Left cardiac atrium (tissue), 4 donors: ENCODE data around the gene CPLANE2. TPM values are rescaled to one million over a fixed set of nuclear protein-coding genes. Genes with fewer than 3 reads are reported as not detected.
"Not testable (repeated sequence)": the region's sequence is repeated elsewhere in the genome, so short reads cannot be mapped to it uniquely, and the experiment has no call there.

Experiments
- ATAC-seq, 2 donors: fragments of 200-7000 bp; cut with Tn5 transposase; one replicate each; pipeline ENCODE4 v1.9.1; 2020; ENCODE audit warnings: mild to moderate bottlenecking in 2 of 2, moderate library complexity in 2 of 2
- DNase-seq: peaks from one replicate; pipeline ENCODE4 v3.0.0-alpha.2; 2020
- intact Hi-C, 2 donors: fragments of 100-400 bp; cut with DNase I; formaldehyde crosslinking; loops; one replicate each; pipeline versions ENCODE4 v1.14.1 to v1.15.1; 2022 to 2023
- long read RNA-seq: library from polyadenylated mRNA; unstranded; transcript quantifications from one replicate; pipeline ENCODE4 v2.0.0, GENCODE V29; 2021
- total RNA-seq, 2 donors: library from RNA; stranded (reverse); fragmentation: NEBNext Ultra II Directional; extraction: Animal tissue kit (Norgen Biotek cat#: 25700); gene quantifications; one replicate each; pipeline ENCODE4 v1.2.1, GENCODE V29; 2021
- donor health status: DM: no; HTN: yes; CAD: no.
- donor health status: DM: no; HTN: yes; CAD: no; lungs with severe emphysema.
- donor health status: DM: yes; HTN: yes; CAD: no.
- donor health status: Dilated cardiomyopathy.

Gene CPLANE2, protein sequence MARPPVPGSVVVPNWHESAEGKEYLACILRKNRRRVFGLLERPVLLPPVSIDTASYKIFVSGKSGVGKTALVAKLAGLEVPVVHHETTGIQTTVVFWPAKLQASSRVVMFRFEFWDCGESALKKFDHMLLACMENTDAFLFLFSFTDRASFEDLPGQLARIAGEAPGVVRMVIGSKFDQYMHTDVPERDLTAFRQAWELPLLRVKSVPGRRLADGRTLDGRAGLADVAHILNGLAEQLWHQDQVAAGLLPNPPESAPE
- total RNA-seq: 1 to 10 TPM; 4.7 to 7.2 TPM
- long read RNA-seq, partial matches to known transcripts: 0 of 4 reads
- long read RNA-seq, other reads (novel, unspliced or antisense): 0 of 4 reads

DNA sequence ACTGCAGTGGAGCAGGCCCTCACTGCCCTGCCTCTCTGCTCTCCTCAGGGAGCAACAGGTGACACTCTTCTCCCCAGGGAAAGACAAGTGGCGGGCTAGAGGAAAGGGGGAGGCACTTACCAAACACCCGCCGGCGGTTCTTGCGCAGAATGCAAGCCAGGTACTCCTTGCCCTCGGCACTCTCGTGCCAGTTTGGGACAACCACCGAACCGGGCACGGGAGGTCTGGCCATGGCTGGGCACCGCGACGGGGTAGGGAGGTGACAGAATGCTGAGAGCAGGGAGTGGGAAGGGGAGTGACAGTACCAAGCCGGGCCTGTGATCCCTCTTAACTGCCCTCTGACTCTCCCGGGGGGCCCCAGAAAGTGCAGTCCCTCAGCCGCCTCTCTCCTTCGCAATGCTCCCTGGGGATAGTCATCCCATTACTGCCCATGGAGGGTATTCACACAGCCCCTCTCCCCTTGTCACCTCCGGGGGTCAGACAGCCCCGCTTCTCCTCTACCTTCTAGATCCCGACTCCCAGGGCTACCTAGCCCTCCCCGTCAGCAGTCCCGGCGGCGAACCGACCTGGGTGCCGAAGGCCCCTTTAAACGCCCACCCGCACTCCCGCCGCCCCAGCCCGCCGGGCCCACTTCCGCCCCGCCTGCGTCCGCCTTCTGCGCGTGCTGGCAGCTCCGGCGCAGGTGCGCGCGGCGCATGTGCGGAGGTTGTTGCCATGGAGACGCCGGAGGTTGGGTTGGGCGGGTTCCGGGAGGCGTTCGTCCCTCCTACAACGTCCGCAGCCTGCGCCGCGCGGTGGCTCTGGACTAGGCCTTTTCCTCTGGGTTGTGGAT lies at the start of gene CPLANE2:
CPLANE2 (minus strand) TSS at position 673 of the 832 bp plus-strand sequence; CDS start at position 232, 441 bp downstream.
- DNase-seq (peak; percentile 96), ATAC-seq (peak; percentile 97)
- intact Hi-C loops: no loop called here

DNA sequence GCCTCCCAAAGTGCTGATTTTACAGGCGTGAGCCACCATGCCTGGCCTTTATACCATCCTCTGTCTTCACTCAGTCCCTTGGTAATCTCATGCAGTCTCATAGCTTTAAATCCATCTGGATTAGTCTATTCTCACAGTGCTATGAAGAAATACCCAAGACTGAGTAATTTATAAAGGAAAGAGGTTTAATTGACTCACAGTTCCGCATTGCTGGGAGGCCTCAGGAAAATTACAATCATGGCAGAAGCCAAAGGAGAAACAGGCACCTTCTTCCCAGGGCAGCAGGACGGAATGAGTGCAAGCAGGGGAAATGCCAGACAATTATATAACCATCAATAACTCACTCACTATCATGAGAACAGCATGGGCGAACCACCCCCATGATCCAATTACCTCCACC lies 49.1 kb upstream of the CPLANE2 start:
- DNase-seq: no peak
- no peak for ATAC-seq
- intact Hi-C loops: no loop called here

DNA sequence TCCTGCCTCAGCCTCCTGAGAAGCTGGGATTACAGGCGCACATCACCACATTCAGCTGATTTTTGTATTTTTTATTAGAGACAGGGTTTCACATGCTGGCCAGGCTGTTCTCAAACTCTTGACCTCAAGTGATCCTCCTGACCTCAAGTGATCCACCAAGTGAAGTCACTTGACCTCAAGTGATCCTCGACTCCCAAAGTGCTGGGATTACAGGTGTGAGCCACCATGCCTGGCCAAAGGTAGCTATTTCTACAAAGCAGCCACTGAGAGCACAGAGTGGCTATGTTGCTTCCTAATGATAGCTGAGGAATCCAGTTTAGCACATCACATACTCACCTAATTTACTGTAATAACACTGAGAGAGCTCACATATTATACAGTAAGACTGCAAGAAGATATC lies 44.8 kb upstream of the CPLANE2 start:
- intact Hi-C loops: no loop called here
- ATAC-seq (no peak), DNase-seq (no peak)

DNA sequence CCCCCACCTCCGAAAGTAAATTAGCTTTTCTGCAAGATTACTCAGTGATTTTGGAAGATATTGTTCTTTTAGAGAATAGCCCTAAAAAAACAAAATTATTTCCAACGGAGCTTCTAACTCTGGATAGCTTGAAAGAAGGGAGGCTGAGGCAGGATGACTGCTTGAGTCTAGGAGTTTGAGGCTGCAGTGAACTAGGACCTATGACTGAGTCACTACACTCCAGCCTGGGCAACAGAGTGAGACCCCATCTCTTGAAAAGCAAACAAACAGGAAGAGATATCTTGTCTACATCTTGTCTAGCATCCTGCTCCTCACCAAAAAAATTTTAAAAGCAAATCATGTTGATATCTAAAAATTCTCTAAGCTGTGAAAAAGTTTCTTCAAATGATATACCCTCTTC lies 42.2 kb upstream of the CPLANE2 start:
- ATAC-seq (no peak), DNase-seq (no peak)
- intact Hi-C loops: no loop called here

DNA sequence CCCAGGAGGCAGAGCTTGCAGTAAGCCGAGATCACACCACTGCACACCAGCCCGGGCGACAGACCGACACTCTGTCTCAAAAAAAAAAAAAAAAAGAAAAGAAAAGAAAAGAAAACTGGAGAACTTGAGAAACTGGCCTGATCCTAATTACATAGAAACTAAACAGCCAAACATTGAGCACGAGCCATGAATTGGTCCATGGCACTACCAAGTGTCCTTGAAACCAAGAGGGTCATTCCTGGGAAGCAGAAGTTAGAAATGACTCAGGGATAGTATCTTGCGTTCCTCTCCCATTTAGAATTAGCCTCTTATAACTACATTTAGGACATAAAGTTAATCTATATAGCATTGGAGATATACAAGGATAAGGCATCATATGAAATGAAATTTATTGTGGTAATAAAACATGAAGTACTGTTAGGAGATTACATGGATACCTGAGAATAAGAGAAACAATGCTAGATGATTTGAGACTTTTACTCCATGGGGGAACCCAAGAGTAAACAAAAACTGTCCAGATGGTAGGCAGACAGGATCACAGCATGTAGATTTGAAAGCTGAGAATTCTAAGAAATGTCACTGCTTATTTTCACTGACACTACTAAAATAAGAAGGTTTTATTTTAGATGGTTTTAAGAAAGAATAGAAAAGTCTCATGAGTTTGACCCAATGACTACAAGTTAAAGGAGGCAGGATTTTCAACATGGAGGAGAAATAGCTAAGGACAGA lies 39.5 kb upstream of the CPLANE2 start:
- DNase-seq: no peak
- no peak for ATAC-seq
- intact Hi-C loops: no loop called here

DNA sequence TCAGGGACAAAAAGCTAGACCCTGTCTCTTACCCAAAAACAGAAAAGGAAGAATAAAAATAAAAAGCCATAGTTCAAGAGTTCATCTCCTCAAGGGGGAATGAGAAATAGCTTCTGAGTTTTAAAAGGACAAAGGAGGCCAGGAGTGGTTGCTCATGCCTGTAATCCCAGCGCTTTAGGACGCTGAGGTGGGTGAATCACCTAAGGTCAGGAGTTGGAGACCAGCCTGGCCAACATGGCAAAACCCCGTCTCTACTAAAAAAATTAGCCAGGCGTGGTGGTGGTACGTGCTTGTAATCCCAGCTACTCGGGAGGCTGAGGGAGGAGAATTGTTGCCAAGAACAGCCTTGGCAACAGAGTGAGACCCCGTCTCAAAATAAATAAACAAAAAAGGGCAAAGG lies 38.6 kb upstream of the CPLANE2 start:
- ATAC-seq: no peak
- intact Hi-C loops: no loop called here
- no peak for DNase-seq

DNA sequence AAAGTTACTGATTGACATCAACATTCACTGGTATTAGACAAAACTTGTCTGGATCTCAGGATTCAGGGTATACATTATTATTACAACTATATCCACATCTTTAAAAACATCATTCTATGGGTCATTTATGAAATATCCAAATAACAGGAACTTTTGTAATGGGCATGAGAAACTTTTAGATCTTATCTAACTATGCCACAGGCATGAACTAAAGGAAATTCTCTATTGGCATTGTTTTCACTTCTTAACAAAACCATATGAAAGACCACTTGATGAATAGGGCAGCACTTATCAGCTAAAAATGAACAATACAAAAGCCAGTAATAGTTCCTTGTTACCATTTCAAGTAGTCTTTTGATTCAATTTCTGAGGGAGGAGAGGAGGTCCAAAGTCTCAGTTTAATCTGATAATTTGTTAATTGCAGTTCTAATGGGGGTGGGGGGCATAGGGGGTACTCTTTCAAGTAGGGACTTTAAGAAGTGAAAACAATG lies 30.8 kb upstream of the CPLANE2 start:
- intact Hi-C loops: no loop called here
- DNase-seq: no peak
- ATAC-seq: no peak

DNA sequence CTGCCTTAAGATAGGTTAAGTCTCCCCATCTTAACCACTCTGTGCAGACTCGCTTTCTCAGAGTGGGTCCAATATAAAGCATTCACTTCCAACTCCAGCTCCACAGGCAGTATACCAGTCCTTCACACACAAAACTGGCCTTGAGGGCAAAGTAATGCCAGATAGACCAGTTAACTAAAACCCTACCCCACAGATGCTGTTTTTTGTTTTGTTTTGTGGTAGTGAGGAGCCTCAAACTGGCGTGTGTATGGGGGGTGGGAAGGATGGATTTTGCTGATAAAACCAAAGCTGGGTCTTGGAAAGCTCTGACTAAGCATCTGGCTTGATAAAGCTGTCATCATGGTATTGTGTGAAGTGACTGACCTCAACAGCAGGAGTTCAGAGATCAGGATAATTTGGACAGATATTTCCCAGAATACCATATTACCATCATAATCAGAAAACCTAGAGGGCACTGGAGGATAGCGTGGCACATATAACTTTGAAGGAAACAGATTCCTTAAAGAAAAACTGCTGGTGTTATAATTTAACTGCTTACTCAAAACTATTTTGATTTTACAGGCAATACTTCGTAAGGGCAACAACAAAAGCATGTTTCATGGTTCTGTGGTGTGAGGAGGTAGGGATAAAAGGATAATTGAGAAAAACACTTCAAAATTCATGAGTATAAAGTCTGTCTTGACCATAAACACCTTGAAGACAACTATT lies 29.6 kb upstream of the CPLANE2 start:
- intact Hi-C loops: no loop called here
- peak; percentile 79 to 84 for ATAC-seq

DNA sequence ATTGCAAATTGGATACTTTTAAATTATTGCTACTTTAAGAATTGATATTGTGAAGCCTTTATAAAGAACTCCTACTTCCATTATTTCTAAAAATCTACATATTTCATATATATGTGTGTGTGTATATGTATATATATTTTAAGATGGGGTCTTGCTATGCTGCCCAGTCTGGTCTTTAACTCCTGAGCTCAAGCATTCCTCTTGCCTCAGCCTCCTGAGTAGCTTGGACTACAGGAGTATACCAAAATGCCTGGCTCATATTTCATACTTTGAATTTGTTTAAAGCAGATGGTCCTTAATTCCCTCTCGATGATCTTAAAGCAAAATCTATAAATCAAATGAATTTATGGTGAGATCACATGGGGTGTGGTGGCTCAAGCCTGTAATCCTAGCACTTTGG lies 25.1 kb upstream of the CPLANE2 start:
- intact Hi-C loops: no loop called here
- DNase-seq (no peak), ATAC-seq (no peak)

More for the DNA sequence above, 29.6 kb upstream of the CPLANE2 start:
- DNase-seq: no peak

DNA sequence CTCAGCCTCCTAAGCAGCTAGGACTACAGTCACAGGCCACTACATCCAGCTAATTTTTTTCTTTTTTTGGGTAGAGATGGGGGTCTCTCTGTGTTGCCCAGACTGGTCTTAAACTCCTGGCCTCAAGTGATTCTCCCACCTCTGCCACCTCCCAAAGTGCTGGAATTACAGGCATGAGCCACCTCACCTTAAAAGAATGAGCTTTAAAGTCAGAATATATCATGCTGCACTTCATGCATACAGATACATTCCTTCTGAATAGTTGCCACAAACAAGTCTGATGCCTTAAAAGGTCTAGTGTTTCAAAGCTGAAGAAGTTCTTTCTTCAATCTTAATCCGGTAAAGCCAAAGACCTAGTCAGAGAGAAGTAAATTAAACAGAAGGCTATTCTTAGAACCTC lies 23.8 kb upstream of the CPLANE2 start:
- intact Hi-C loops: no loop called here
- ATAC-seq (no peak), DNase-seq (no peak)

DNA sequence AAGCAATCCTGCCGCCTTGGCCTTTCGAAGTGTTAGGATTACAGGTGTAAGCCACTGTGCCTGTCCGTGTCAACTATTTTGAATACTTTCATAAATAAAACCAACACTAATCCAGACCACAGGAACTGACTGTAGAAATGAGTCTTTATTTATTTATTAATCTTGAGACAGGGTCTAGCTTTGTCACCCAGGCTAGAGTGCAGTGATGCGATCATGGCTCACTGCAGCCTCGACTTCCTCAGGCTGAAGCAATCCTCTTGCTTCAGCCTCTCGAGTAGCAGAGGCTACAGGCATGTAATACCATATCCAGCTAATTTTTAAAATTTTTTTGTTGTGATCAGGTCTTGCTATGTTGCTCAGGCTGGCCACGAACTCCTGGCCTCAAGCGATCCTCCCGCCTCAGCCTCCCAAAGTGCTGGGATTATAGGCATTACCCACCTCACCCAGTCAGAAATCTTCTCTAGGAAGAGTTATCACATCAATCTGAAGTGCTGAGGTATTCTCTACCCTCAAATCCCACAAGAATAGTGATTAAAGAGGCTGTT lies 21.7 kb upstream of the CPLANE2 start:
- no peak for DNase-seq
- intact Hi-C loops: no loop called here
- no peak for ATAC-seq

DNA sequence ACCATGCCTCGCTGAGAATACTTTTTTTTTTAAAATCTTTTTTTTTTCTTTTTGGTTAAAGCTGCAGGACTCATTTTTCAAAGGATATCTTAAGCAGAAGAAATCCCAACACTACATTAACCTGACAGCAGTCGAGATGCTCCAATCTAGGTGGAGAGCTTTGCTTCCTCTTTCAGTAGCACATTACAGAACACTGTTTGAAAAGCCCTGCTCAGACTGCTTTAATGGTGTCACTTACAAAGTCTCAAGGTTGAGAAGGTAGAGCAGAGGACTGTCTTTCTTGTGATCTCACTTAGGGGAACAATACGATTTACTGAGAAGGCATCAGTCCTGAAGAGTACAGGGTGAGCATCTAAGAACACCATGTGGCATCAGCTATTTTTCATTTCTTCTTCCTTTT lies 21.0 kb upstream of the CPLANE2 start:
- no peak for ATAC-seq
- no peak for DNase-seq
- intact Hi-C loops: no loop called here

DNA sequence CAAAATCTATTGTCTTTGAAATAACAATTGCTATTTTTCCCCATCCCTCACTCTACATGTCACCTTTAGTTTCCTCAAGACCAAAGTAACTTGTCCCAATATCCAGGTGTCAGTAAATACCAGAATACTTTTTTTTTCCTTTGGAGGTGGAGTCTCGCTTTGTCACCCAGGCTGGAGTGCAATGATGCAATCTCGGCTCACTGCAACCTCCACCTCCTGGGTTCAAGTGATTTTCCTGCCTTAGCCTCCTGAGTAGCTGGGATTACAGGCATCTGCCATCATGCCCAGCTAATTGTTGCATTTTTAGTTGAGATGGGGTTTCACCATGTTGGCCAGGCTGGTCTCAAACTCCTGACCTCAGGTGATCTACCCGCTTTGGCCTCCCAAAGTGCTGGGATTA lies 20.6 kb upstream of the CPLANE2 start:
- DNase-seq, intact Hi-C loops, ATAC-seq: not testable (repeated sequence)

DNA sequence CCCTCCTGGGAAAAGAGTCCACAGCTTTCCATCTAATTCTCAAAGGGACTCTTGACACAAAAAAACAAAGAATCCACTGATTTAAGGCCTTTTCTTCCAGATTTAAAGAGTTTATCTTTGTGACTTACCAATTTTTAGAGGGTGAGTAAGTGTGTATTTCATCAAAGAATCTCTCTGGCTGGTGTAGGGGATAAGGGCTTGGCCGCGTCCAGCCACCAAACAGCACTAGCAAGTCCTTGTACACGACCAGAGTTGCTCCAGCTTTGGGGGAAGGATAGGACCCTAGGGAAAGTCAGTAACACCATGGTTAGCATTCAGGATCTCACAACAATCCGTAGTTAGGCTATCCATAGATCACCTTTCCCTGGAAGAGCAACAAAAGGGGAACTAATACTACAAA lies 19.5 kb upstream of the CPLANE2 start:
- intact Hi-C loops: no loop called here
- DNase-seq (no peak), ATAC-seq (no peak)

DNA sequence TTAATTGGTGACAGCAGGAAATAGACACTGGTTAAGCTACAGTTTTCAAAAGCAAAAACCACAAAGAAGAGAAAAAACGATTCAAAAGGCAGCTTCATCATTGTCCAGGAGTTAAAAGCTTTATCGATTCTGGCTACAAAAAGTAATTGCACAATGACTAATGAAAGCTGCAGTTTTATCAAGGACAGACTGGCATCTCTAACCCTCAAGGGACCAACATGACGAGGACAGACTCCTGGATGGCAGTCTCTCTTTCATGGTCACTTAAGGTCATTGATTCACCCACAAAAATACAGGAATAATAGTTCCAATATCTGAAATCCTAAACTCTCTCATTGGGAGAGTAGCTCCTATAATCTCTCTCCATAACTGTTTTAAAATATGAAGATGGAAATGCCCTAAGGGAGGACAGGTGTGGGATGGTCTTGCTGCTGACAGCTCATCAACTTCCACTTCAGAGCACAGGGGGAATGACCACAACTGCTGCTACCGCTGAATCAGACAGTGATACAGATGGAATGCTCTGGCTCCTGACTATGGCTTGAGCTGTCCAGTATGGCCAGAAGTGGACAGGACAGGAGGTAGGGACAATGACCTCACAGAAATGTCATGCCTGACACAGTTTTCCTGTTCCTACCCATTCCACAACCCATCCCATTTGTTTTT lies 17.4 kb upstream of the CPLANE2 start:
- ATAC-seq (peak; percentile 81 to 90), DNase-seq (no peak)
- intact Hi-C loops: no loop called here

DNA sequence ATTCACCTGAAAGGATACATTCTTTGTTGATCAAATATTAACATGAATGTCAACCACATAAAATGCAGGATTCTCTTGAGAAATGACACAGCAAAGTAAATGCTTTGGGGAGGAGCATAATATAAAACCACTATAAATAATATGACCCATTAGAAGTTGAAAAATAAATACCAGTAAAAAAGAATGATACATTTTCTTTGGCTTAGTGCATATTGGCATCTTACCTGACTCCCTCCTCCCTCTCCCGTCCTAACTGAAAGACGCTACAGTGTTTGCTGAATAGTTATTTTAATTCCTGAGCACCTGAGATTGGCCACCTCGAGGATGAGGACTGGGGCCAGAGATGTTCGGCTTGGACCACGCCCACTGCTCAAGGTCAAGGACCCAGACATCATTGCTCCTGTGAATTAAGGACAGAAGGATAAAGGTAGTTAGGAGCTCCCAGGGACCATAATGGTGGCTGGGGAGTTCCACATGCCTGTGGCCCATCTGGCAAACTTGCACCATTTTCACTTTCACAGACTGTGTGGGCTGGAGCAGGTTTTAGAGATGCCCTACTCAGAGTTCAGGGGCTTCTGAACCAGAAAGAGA lies 16.4 kb upstream of the CPLANE2 start:
- no peak for ATAC-seq
- no peak for DNase-seq
- intact Hi-C loops: no loop called here

DNA sequence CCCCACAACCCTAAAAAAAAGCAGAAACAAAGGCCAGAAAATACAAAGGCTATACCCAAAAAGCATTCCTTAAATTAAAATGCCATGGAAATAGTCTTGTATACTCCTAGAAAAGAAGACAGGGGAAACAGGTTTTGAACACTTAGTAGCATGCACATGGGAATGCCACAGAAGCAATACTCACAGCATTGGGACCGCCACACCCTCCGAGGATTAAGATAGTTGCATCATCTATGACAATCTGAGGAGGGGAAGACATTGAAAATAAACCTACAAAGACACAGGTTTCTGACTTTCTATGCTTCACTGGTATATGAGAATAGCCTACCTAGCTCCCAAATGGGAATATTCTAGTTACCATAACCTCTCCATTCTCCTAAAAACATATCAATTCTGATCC lies 15.9 kb upstream of the CPLANE2 start:
- ATAC-seq (no peak), DNase-seq (no peak)
- intact Hi-C loops: no loop called here

DNA sequence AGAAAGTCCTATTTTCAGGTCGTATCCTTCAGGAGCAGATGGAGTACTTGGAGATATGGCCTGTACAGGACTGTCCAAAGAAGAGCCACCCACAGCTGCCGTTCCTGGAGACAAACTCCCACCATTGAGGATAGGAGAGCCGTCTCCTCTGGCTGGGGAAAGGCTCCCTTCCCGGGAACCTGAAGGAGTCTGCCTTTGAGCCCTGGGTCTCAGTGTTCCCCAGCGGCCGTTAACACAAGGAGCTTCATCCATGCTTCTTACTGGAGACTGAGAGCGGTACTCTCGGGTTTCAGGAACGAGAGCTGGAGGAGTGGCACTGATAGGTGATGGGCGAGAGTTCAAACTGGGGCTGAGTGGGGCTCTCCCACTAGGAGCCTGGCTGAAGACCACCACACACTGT lies 14.4 kb upstream of the CPLANE2 start:
- no peak for DNase-seq
- no peak for ATAC-seq
- intact Hi-C loops: no loop called here
